Adipocyte (in vitro differentiated cells): ENCODE results near the gene ACKR4.
"Not testable (repeated sequence)": the region's sequence is repeated elsewhere in the genome, so short reads cannot be mapped to it uniquely, and the experiment has no call there.

Experiments used
- DNase-seq: peaks from one replicate; pipeline ENCODE4 v3.0.0-alpha.2; 2015; ENCODE audit warnings: low read depth
- H3K27me3 ChIP-seq: replicated peaks from 2 replicates; pipeline ENCODE4 v1.7.0; 2013; ENCODE audit warnings: mild to moderate bottlenecking, low read length, moderate library complexity; ENCODE audit not compliant: control insufficient read depth, insufficient read depth
- H3K36me3 ChIP-seq: 2 replicates; pipeline ENCODE4 v1.7.0; 2013; ENCODE audit warnings: low read length, mild to moderate bottlenecking, moderate library complexity; ENCODE audit not compliant: control insufficient read depth, insufficient read depth, severe bottlenecking
- H3K4me1 ChIP-seq: 2 replicates; pipeline ENCODE4 v1.7.0; 2013; ENCODE audit warnings: mild to moderate bottlenecking, low read length, moderate library complexity; ENCODE audit not compliant: control insufficient read depth, insufficient read depth
- H3K4me3 ChIP-seq: 2 replicates; pipeline ENCODE4 v1.7.0; 2013; ENCODE audit warnings: mild to moderate bottlenecking, low read length, moderate library complexity
- H3K9ac ChIP-seq: 2 replicates; pipeline ENCODE4 v1.7.0; 2013; ENCODE audit warnings: mild to moderate bottlenecking, low read length, moderate library complexity
- H3K9me3 ChIP-seq: 2 replicates; pipeline ENCODE4 v1.7.0; 2013; ENCODE audit warnings: mild to moderate bottlenecking, low read length, moderate library complexity; ENCODE audit not compliant: control insufficient read depth

The ACKR4 gene

DNA sequence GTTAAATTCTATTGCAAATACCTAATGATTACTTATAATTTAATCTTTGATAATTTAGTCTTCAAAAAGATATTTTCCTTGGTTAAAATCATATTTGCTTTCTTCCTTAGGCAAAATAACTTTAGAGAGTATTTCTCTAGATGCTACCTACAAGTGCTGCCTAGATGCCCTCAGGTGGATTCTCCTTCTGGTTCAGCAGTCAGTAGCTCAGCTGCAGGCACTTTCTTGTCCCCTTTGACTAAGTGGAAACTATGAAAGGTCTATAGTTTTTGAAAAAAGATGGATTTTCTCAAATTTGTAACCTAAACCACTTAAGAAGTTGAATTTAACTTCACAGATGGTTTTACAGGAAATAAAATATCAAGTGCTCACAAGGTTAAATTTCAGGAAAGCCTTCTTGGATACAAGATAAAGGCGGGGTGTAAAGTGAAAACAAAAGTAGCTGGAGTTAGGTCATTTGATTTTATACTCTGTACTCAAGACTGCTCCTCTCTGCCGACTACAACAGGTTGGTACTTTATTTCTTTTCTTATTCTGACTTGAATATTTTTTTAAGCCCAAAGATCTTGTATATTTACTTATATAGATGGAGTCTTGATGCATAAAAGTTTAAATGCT lies at the start of gene ACKR4:
ACKR4 (plus strand) TSS at position 455 of the 618 bp plus-strand sequence. CDS start 3,128 bp downstream, outside the sequence.
- H3K27me3 ChIP-seq = no peaks in the 10 kb centered on the region
- peaks cover 72% of the 10 kb centered on the region for H3K4me1 ChIP-seq
- no peaks in the 10 kb centered on the region for H3K36me3 ChIP-seq
- H3K9me3 ChIP-seq = no peaks in the 10 kb centered on the region
- peak within 1 kb of the TSS; percentile 83 for H3K9ac ChIP-seq
- peak within 1 kb of the TSS; percentile 81 for H3K4me3 ChIP-seq
- peak; percentile 48 for DNase-seq

DNA sequence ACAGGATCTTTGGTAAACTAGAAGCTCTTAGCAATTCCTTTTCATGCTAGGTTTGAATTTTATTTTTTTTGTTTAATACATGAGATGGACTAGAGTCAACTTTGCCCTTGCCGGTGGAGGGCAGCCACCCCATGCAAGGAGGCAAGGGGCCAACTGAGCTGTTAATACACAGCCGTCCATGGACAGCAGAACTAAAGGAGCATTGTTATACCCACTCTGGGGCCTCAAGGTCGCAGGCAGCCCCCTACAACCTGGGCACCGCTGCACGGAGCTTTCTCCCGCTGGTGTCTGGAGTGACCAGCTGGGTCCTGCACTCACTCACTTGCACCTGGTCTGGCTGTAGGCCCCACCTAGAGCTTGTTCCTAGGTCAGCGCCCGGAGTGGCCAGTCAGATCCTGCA lies 47.9 kb upstream of the ACKR4 start:
- Histone ChIP-seq H3K27me3 (no peaks in the 10 kb centered on the region), H3K36me3 (no peaks in the 10 kb centered on the region), H3K4me1 (peaks cover 33% of the 10 kb centered on the region), H3K9me3 (no peaks in the 10 kb centered on the region), H3K4me3 (no peak overlapping the region), H3K9ac (no peak overlapping the region)
- no peak for DNase-seq

DNA sequence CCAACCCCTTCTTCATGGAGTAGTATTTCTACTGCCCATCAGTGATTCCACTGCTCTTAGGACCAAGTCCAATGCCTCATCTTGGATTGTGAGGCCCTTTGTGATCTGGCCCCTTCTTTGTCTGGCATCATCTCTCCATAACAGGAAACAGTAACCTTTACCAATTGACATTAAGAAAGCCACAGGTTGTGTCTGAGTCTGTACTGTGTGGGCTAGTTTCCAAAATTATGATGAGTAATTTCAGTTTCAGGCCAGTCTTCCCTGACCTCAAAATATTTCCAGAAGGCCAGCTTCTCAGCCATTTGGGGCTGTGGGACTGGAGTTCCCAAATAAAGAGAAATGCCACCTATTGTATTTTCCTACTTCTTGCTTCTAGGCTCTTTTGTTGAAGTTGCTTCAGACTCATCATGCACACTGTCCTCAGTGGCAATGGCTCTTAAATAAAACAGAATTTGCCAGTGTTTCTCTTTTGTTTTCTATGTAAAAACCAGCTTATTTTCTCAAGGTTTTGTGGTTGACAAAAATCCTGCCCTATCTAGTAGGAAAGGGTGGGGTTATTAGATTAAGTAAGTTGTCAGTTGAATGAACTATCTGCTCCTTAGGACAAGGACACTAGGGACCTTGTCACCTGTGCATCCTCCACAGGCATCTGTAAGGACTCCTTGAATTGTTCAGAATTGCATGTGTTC lies 47.0 kb upstream of the ACKR4 start:
- no peak overlapping the region for H3K9ac ChIP-seq
- no peaks in the 10 kb centered on the region for H3K36me3 ChIP-seq
- H3K9me3 ChIP-seq = no peaks in the 10 kb centered on the region
- DNase-seq = peak; percentile 63
- H3K4me1 ChIP-seq = peaks cover 30% of the 10 kb centered on the region
- no peaks in the 10 kb centered on the region for H3K27me3 ChIP-seq
- no peak overlapping the region for H3K4me3 ChIP-seq

GRCh38 chr3:132550579-132551305 lies 46.3 kb upstream of the ACKR4 start:
- Histone ChIP-seq H3K4me3 (no peak overlapping the region), H3K9ac (no peak overlapping the region), H3K36me3 (no peaks in the 10 kb centered on the region), H3K4me1 (peaks cover 24% of the 10 kb centered on the region), H3K9me3 (no peaks in the 10 kb centered on the region), H3K27me3 (no peaks in the 10 kb centered on the region)
- DNase-seq = no peak

DNA sequence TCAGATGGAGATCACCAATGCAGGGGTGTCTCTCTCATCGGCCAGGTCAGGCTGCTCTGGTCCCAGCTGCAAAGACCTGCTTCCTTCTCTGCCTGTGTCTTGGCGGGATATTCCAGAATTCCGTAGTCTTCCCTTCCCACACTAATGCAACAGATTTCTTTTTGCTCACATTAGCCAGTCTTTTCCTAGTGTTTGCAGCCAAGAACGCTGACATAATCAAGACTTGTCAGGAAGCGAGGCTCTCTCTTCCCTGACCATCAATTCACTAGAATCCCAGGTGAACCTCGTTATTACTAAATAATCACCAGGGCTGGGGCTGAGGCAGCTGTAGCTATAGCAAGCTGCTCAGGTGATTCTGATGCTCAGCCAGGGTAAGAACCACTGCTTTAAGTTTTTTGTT lies 43.2 kb upstream of the ACKR4 start:
- Histone ChIP-seq H3K4me1 (peaks cover 39% of the 10 kb centered on the region), H3K36me3 (peaks cover 7% of the 10 kb centered on the region)
- DNase-seq = no peak

DNA sequence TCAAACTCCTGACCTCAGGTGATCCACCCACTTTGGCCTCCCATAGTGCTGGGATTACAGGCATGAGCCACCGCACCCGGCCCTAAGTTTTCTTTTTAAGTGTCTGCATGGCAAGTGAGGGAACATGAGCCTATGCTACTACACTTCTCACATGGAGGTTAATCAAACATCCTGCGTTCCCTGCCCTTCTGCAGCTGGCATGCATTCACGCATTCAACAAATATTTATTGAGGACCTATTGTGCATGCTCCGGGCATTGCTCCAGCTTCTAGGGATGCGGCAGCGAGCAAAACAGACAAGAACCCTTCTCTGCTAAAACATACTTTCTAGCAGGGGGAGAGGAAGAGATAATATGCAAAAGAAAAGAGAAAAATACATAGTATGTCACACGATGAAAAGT lies 42.6 kb upstream of the ACKR4 start:
- H3K36me3 ChIP-seq = peaks cover 13% of the 10 kb centered on the region
- no peak overlapping the region for H3K9ac ChIP-seq
- DNase-seq = no peak
- no peaks in the 10 kb centered on the region for H3K9me3 ChIP-seq
- no peak overlapping the region for H3K4me3 ChIP-seq
- H3K4me1 ChIP-seq = peaks cover 39% of the 10 kb centered on the region
- no peaks in the 10 kb centered on the region for H3K27me3 ChIP-seq

More for the DNA sequence above, 43.2 kb upstream of the ACKR4 start:
- Histone ChIP-seq H3K9ac (no peak overlapping the region), H3K4me3 (no peak overlapping the region), H3K27me3 (no peaks in the 10 kb centered on the region), H3K9me3 (no peaks in the 10 kb centered on the region)

GRCh38 chr3:132555306-132556035 lies 41.6 kb upstream of the ACKR4 start:
- DNase-seq = no peak
- no peaks in the 10 kb centered on the region for H3K9me3 ChIP-seq
- H3K4me1 ChIP-seq = peaks cover 29% of the 10 kb centered on the region
- H3K36me3 ChIP-seq = peaks cover 15% of the 10 kb centered on the region
- H3K4me3 ChIP-seq = no peak overlapping the region
- no peak overlapping the region for H3K9ac ChIP-seq
- H3K27me3 ChIP-seq = no peaks in the 10 kb centered on the region

DNA sequence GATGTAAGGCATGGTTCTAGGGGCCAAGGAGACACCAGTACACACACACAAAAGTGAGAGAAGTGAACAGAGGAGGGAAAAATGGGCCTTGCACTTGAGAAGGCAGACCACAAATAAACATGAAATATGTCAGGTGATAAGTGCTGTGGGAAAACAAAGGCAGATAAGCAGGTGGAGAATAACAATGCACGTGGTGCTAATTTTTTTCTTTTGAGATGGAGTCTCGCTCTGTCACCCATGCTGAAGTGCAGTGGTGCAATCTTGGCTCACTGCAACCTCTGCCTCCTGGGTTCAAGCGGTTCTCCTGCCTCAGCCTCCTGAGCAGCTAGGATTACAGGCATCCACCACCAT lies 41.1 kb upstream of the ACKR4 start:
- H3K9ac ChIP-seq, H3K27me3 ChIP-seq, H3K4me3 ChIP-seq, DNase-seq, H3K9me3 ChIP-seq: not testable (repeated sequence)
- Histone ChIP-seq H3K4me1 (peaks cover 24% of the 10 kb centered on the region), H3K36me3 (peaks cover 20% of the 10 kb centered on the region)

DNA sequence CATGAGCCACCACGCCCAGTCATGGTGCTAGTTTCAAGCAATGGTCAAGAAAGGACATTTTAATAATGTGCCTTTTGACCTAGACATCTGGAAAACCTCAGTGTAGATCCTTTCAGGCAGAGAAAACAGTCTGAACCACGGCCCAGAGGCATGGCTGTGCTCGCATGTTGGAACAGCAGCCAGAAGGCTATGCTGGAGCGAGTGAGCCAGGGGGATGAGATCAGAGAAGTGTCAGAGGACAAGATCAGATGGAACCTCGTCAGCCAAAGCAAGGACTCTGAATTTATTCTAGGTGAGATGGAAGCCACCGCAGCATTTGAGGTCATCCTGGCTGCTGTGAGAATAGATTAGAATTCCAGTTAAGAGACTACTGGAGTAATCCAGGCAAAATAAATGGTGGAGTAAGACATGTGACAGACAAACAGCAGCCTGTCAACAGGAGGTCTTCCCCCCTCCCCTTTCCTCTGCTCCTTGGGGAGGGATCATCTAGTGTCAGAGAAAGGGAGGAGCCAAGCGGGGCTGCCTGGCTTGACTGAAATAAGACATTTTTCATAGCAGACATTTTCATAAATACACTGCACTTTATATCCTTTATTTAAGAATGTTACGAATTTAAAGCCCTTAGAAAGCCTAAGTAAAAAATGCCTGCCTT lies 40.4 kb upstream of the ACKR4 start:
- Histone ChIP-seq H3K4me3 (peak overlapping the region; percentile 31), H3K9ac (peak overlapping the region; percentile 46), H3K4me1 (peaks cover 24% of the 10 kb centered on the region), H3K36me3 (peaks cover 22% of the 10 kb centered on the region), H3K27me3 (no peaks in the 10 kb centered on the region), H3K9me3 (no peaks in the 10 kb centered on the region)
- DNase-seq = no peak

DNA sequence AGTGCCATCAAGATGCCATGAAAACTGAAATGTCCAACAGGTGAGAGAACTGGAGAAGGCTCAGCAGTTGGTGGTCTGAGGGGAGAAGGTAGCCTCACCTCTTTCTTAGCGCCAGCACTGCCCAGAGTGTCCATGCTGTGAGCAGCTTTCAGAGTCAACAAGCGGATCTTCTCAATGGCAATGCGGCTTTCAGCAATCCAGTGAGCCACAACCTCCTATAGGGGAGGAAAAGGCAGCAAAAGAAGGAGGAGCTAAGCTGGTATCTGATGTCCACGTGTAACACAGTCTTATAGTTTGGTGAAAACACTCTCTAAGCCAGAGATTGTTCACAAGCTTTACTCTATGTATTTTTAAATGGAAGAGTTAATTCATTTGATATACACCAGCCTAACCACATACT lies 36.1 kb upstream of the ACKR4 start:
- DNase-seq = no peak
- no peaks in the 10 kb centered on the region for H3K9me3 ChIP-seq
- H3K27me3 ChIP-seq = no peaks in the 10 kb centered on the region
- no peak overlapping the region for H3K4me3 ChIP-seq
- H3K4me1 ChIP-seq = peaks cover 37% of the 10 kb centered on the region
- peaks cover 28% of the 10 kb centered on the region for H3K36me3 ChIP-seq
- no peak overlapping the region for H3K9ac ChIP-seq
